Measurements from ENCODE around the gene ADCK2.
"Not testable (repeated sequence)": the region's sequence is repeated elsewhere in the genome, so short reads cannot be mapped to it uniquely, and the experiment has no call there.

DNA sequence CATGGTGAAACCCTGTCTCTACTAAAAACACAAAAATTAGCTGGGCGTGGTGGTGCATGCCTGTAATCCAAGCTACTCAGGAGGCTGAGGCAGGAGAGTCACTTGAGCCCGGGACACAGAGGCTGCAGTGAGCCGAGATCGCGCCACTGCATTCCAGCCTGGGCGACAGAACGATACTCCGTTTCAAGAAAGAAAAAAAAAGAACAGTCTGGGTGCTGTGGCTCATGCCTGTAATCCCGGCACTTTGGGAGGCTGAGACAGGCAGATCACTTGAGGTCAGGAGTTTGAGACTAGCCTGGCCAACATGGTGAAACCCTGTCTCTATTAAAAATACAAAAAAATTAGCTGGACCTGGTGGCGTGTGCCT is 47.6 kb upstream of the ADCK2 start:
- TF ChIP-seq, protein P1, sequence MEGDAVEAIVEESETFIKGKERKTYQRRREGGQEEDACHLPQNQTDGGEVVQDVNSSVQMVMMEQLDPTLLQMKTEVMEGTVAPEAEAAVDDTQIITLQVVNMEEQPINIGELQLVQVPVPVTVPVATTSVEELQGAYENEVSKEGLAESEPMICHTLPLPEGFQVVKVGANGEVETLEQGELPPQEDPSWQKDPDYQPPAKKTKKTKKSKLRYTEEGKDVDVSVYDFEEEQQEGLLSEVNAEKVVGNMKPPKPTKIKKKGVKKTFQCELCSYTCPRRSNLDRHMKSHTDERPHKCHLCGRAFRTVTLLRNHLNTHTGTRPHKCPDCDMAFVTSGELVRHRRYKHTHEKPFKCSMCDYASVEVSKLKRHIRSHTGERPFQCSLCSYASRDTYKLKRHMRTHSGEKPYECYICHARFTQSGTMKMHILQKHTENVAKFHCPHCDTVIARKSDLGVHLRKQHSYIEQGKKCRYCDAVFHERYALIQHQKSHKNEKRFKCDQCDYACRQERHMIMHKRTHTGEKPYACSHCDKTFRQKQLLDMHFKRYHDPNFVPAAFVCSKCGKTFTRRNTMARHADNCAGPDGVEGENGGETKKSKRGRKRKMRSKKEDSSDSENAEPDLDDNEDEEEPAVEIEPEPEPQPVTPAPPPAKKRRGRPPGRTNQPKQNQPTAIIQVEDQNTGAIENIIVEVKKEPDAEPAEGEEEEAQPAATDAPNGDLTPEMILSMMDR (optimal IDR thresholded peaks at IDR 0.05 in 1 of 3, IDR thresholded peaks at IDR 0.05 in 1 of 3, conservative IDR thresholded peaks at IDR 0.05 in 1 of 3; ENCODE audit: extremely low read depth in 1 of 3, insufficient read depth in 2 of 3, low read length in 3 of 3): not testable (repeated sequence)
- not testable (repeated sequence) for TF ChIP-seq EZH2 (IDR thresholded peaks at IDR 0.05; ENCODE audit: low read length)

Data from keratinocyte (primary cell).